ENCODE results near the gene ADPRHL1.

ADPRHL1 gene

DNA sequence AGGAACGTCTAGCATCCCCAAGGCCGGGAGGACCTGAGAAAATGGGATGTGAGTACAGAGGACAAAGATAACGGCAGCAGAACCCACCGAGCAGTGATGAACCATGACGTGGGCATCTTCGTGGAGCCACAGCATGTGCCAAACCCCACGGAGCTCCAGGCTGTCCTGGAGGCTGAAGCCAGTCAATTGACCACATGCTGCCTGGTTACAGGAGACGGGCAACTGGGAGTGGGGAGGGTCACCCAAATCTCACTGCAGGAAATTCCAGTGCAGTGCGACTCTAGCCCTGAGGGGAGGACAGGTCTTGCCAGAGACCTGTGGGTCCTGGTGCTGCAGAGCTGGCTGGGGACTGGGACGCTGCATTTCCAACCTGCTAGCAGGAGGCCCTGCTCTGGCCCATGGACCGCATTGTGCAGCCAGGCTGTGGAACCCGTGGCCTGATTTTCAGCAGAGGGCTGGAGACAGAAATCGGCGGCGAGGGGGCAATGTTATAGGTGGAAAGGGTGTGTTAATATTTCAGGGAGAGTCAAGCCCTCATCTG, 86.2 kb downstream of the ADPRHL1 start:
- no peak for DNase-seq

DNA sequence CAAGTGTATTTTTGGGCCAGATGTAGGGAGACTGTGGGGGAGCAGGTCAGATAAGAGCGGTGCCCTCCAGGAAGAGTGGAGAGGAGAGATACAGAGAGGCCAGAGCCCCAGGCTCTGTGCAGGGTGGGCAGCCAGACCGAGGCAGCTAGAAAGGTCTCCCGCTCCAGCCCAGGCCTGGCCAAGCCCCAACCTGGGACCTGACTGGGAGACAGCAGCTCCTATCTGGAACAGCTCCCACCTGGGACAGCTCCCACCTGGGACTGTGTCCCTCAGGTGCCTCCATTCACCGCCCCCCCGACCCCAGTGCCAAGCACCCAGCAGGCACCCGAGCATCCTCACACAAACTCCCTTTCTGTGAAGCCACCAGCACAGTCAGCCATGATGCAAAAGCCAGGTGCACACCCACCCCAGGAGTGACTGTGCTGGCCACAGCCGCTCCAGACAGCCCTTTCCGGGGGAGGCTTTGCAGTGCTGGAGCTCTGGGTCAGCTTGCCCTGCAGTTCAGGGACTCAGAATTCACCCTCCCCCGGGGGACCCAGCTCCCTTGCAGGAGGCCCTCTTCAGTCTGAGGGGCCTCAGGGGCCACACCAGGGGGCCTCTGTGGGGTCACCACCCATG, 87.2 kb downstream of the ADPRHL1 start:
- no peak for DNase-seq

DNA sequence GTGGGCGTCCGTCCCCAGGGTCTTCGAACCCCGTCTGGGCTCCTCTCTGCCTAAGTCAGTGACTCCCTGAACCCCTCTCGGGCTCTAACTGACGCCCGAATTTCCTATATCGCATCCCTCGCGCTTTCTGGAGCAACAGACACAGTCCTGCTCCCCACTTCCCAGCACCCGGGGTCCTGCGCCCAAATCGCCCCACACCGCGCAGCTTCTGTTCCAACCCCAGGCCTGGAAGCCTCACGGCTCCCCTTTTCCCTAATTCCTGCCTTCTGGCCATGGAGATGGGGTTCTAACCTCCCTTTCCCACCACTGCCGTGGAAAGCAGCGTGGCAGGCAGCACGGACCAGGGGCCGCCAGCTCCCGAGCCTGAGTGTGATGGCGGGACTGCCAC, 87.7 kb downstream of the ADPRHL1 start:
- no peak for DNase-seq

DNA sequence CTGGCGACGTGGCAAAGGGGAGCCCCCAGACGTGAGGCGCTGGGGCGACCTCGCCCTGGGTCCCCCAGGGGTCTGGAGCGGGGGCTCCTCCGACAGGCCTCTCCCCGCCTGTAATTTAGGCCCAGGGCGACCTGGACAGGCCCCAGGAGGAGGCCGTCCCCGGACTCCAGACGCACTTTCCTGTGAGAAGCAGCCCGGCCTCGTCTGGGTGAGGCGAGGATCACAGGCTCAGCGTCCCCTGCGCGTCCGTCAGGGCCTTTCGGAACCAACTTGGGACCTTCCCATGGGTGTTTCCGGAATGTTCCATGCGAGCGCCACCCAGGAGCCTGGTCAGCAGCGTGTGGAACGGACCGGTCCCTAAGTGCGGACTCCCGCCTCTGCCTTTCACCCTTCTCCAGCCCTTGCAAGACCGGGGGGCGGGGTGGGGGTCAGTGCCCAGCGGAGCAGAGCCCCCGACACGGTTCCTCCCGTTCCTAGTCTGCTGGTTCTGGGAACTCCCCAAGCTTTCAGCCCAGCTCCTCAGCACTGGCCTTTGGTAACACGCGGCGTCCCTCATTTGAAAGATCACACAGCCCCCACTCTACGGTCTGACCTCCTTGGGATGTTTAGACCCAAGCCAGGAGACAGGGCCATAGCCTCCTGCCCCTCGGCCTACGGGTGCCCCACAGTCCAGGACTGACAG, 88.2 kb downstream of the ADPRHL1 start:
- DNase-seq, result no peak

DNA sequence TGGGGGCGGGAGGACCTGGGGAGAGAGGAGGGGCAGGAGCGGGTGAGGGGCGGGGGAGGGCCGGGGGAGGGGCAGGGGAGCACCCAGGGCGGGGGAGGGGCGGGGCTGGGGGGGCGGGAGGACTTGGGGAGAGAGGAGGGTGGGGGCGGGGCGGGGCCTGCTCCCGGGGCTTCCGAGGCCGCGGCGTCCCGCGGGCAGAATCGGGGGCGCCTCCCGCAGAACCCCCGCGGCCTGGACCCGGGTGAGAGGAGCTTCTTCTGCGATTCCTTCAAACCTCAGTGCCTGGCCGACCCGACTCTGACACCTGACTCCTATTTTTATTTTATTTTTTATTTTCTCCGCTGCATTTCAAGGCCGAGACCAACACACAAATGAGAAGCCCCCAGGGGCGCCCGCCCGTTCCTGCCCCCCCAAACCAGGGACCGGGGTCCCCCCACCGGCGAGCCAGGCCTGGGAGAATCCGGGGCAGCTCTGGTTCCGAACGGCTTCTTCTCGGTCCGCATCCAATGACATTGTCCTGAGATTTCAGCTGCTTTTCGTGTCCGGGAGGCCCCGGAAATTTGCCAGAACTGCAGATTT, 88.9 kb downstream of the ADPRHL1 start:
- DNase-seq, result no peak

DNA sequence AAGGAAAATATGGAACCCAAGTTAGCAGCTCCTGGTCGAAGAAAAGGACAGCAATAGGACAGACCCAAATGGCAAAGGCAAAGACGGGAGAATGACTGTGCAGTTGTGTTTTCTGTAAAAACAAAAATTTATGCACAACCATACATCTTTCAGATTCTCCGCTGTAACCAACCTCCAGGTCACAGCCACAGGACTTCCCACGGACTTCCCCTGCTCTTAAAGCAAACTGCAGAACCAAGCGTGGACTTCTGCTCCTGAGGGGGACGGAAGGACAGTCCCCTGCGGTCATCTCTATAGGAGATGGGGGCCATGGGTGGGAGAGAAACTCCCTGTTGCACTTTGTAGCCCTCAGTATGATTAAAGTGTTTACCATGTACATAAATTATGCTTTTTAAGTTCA, 91.9 kb downstream of the ADPRHL1 start:
- no peak for DNase-seq

DNA sequence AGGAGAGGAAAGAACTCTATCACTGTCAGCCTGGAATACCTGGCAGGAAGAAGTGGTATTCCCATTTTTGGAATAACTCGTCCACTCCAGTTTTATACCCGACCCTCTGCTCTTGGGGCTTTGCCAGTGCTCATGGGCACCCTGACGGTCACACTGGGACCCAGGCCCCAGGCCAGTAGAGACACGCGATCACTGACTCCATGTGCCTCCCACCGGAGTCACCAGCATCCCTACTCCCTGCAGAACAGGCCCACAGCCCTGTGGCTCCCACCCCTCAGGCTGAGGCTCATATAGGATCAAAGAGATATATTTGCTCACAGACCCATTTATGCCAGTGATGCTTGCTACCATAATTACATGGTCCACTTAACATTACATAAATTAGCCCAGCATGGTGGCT, 92.8 kb downstream of the ADPRHL1 start:
- DNase-seq, result no peak

DNA sequence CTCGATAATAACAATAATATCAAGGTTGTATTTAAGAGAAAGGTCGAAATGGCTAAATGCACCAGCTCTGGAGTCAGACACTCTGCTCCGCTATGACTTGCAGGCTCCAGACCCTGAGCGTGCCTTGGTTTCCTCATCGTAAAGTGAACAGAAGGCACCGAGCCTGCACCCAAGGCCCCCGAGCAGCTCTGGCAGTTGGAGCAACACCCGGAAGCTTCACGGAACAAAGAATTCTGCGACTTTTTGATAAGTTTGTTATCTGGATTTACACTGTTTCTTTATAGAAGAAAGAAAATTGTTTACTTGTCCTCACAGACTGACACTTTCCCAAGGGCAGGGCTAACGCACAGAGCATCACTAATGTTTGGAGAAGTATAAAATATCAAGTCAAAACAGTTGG, 93.7 kb downstream of the ADPRHL1 start:
- no peak for DNase-seq

DNA sequence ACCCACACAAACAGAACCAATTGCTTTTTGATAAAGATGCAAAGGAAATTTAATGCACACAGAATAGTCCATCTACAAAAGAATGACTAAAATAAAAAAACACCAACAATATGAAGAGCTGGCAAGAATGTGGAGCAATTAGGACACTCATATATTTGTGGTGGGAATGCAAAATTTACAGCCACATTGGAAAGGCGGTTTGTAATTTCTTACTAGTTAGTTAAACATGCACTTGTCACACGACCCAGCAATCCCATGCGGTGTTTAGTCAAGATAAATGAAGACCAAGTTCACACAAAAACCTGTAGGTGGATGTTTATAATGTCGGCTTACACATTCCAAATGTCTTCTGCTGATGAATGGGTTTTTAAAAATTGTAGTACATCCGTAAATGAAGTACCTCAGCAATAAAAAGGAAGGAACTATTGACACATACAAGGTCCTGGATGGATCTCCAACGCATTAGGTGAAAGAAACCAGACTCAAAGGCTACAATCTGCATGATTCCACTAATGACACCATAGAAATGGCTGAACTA, 94.6 kb downstream of the ADPRHL1 start:
- no peak for DNase-seq

DNA sequence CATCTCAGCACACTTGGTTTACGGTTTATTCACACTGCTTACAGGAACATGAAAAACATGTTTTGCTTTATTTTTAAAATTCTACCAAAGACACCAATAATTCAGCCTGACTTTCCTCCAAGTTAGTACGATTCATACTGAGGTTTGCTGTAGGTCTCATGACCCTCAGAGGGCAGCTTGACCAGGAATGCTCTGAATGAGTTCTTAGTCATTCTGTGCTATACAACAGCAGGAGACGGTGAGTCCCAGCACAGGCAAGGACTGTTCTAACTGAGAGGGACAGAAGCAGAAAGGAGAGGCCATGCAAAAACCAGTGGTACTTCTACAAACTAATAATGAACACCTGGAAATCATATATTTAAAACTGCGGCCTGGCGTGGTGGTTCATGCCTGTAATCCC, 95.8 kb downstream of the ADPRHL1 start:
- no peak for DNase-seq

DNA sequence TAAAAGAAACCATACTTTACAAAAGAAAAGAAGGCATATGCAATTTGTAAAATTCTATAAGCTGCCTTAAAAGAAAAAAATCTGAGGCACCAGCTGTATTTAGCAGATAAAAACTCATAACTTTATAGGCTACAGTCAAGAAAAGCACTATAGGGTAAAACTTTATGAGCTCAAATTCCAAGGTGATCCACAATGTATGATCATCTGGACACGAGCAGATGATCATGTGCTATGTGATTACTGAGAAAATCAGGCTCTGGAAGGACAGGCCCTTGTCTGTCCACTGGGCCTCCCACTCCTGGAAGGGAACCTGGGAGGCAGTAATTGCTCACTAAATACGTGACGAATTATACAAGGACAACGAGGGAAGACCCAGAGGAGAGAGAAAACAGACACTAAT, 96.7 kb downstream of the ADPRHL1 start:
- no peak for DNase-seq

DNA sequence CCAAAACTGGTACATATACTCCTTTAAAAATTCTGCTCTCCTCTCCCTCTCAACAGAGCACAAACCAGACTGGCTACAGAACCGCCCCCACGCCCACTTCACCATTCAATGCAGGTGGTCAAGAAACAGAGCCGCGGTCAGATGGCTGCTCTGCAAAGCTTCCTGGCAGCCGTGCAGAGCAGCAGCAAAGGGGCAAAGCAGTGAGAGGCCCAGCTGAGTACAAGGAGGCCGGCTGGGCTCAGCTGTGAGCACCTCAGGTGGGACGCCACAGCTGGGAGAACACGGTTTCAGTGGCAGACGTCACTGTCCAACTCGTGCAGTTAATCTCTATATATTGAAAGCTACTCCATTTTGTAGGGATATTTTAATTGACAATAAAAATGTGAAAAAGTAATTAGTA, 97.7 kb downstream of the ADPRHL1 start:
- no peak for DNase-seq

DNA sequence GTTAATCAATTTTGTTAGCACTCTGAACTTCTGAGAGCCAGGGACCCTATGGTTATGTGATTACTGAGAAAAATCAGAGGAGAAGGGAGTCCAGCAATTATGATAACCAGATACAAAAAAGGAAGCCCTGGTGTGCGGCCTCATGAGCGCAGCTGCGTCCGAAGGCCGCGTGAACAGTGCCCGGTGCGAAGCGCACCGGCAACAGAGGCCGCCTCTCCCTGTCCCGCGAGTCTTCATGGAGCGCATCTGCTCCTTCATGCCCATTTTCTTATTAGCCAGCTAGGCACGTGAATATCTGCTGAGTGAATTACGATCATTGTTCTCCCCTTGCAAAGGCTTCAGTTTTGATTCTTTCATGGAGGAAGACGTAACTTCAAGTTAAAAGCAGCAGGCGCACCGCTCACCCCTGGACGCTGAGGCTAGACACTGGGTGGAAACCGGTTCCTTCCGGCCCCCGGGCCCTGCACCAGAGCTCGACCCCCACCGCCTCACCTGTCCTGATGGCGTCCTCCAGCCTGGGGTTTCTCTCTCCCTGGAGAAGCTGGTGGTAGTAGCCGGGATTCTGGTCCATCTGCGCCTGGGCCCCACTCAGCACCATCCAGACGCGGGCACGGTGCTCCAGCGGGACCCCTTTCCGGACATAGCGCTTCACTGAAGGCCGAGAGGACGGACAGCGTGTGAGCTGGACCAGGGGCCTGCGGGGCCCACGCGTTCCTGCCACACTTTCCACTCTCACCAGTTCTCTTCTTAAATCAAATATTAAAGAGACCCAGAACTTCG, 98.3 kb downstream of the ADPRHL1 start:
- no peak for DNase-seq

DNA sequence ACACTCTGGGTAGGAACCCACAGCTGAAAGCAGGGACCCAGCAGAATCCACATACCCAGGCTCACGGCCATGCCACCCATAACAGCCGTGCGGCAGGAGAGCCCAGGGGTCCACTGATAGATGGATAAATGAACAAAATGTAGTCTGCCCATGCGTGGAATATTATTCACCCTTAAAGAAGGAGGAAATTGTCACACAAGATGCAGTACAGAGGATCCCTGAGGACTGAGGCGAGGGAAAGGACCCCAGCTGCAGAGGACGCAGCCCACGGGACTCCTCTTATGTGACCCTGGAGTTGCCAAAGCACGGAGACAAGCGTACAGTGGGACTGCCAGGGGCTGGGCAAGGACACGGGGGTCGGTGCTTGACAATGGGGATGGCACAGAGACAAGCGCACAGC, 100.0 kb downstream of the ADPRHL1 start:
- no peak for DNase-seq

DNA sequence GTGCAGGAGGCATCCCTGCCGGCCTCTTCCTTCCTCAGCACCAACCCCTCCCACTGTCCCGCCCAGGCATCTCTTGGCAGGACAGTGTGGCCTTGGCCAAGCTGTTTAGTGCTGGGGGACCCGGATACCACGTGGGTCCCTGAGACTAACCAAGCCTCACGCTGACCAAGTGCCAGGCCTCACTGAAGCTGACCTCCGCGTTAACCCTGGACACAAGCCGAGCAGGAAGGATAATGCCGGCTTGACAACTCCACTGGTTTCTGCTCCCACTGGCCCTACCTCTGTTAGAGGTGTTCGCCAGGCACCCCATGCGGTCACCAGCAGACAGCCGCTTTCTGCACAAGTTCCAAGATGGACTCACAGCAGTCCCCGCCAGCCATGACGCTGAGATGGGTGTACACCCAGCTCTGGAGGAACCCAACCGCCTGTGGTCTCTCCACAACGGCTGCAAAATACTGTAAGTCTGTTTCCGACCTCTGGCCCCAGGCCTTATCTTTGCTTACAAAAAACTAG, 101.7 kb downstream of the ADPRHL1 start:
- DNase-seq, result no peak

DNA sequence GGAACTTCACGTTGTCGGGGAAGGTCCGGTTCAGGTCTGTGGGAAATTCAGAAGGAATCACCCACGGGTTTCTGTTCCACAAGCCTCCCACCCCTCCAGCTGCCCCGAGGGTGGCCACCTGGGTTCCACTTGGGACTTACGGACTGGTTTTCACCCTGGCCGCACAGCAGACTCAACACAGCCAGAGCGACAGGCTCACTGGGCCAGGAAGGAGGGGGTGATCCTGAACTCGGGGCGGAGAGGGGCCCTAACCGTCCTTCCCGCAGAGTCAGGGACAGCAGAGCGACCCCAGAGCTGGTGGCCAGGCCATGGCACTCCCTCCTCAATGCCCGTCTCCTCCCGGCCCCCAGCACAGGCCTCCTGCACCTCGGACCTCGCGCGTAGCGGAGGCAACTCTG, 102.4 kb downstream of the ADPRHL1 start:
- DNase-seq, result no peak

DNA sequence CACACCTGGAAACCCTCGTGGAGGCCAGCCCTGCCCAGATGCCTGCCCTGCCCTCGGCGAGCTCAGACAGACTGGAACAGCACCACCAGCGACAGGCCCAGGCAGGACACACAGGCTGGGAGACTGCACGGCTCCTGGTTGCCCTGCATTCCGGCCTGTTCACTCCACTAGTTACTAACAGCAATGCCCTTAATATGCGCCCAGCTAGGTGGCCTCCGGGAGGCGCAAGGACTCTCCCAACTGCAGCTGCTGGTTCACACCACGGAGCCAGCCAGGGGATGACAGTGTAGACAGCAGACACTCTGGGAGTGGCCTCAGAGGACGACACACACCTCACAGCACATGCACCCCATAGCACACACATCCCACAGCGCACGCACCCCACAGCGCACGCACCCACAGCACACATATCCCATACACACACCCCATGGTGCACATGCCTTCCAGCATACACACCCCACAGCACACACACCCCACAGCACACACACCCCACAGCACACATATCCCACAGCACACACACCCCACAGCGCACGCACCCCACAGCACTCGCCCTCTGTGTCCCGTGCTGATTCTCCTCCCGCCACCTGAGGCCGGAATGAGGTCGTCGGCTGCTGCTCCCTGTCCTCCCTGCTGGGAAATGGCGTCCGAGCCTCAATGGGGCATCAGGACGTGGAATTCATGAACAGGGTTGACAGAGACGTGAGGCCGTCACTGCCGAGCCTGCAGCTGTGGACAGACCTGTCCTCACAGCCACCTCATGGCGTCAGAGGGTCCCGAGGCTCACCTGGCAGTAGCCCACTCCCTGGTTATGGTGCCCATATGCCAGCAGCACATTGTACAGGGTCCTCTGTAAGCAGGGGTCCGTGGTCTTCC, 103.0 kb downstream of the ADPRHL1 start:
- DNase-seq, result no peak
